GM23248 (cell line): ENCODE measurements around the gene VWA2. TPM values are rescaled to one million over a fixed set of nuclear protein-coding genes. Genes with fewer than 3 reads are reported as not detected.

Source experiments
- DNase-seq: peaks from one replicate; pipeline ENCODE4 v3.0.0-alpha.2; 2015
- H2AFZ ChIP-seq: fragments of 200-600 bp; sonication (generic); 2 replicates; pipeline ENCODE4 v1.6.1; 2016; ENCODE audit warnings: antibody characterized with exemption
- H3F3A ChIP-seq: fragments of 200-600 bp; sonication (generic); 2 replicates; pipeline ENCODE4 v1.6.1; 2016; ENCODE audit warnings: mild to moderate bottlenecking, antibody characterized with exemption, mixed run types; ENCODE audit not compliant: insufficient read depth
- H3K27ac ChIP-seq: fragments of 200-600 bp; sonication (generic); 2 replicates; pipeline ENCODE4 v1.5.1; 2016; ENCODE audit warnings: mild to moderate bottlenecking
- H3K27me3 ChIP-seq: fragments of 200-600 bp; sonication (generic); replicated peaks from 2 replicates; pipeline ENCODE4 v1.6.1; 2016; ENCODE audit warnings: mild to moderate bottlenecking; ENCODE audit not compliant: insufficient read depth
- H3K36me3 ChIP-seq: fragments of 200-600 bp; sonication (generic); 2 replicates; pipeline ENCODE4 v1.6.1; 2016; ENCODE audit warnings: low read depth, mild to moderate bottlenecking
- H3K4me1 ChIP-seq: fragments of 200-600 bp; sonication (generic); 2 replicates; pipeline ENCODE4 v1.6.1; 2016; ENCODE audit warnings: mild to moderate bottlenecking; ENCODE audit not compliant: insufficient read depth
- H3K4me2 ChIP-seq: fragments of 200-600 bp; sonication (generic); one replicate; pipeline ENCODE4 v1.6.1; 2016; ENCODE audit warnings: mild to moderate bottlenecking; ENCODE audit not compliant: unreplicated experiment
- H3K4me3 ChIP-seq: fragments of 200-600 bp; sonication (generic); 2 replicates; pipeline ENCODE4 v1.5.1; 2016; ENCODE audit warnings: mild to moderate bottlenecking
- H3K79me2 ChIP-seq: fragments of 200-600 bp; sonication (generic); 2 replicates; pipeline ENCODE4 v1.6.1; 2016; ENCODE audit warnings: mild to moderate bottlenecking; ENCODE audit not compliant: insufficient read depth
- H3K9ac ChIP-seq: fragments of 200-600 bp; sonication (generic); 2 replicates; pipeline ENCODE4 v1.6.1; 2016; ENCODE audit warnings: mild to moderate bottlenecking
- H3K9me2 ChIP-seq: fragments of 200-600 bp; sonication (generic); 2 replicates; pipeline ENCODE4 v1.6.1; 2016; ENCODE audit warnings: mixed run types, mild to moderate bottlenecking, moderate library complexity; ENCODE audit not compliant: insufficient read depth
- H3K9me3 ChIP-seq: fragments of 200-600 bp; sonication (generic); one replicate; pipeline ENCODE4 v1.6.1; 2017; ENCODE audit warnings: low read depth
- H4K20me1 ChIP-seq: fragments of 200-600 bp; sonication (generic); 2 replicates; pipeline ENCODE4 v1.6.0; 2016; ENCODE audit not compliant: insufficient read depth
- EZH2 ChIP-seq: fragments of 200-600 bp; sonication (generic); IDR thresholded peaks from 2 replicates; pipeline ENCODE4 v1.6.1; 2018; ENCODE audit warnings: antibody characterized with exemption, mild to moderate bottlenecking; ENCODE audit not compliant: insufficient read depth, poor library complexity, severe bottlenecking
- EZH2phosphoT487 ChIP-seq: fragments of 200-600 bp; sonication (generic); IDR thresholded peaks from 2 replicates; pipeline ENCODE4 v1.6.1; 2018; ENCODE audit warnings: antibody characterized with exemption, moderate library complexity, mild to moderate bottlenecking, low read depth; ENCODE audit not compliant: insufficient read depth
- WGBS, 2 experiments: methylation state at CpG; one replicate each; pipeline ENCODE4 v1.1.6; 2015 to 2017; ENCODE audit warnings: low lambda C conversion rate in 2 of 2, low coverage in 1 of 2; ENCODE audit errors: missing lambda C conversion rate in 2 of 2; 5-methylcytosine and 5-hydroxymethylcytosine counted together
- in situ Hi-C: fragments of 300-500 bp; cut with MboI; formaldehyde crosslinking; loops from 2 replicates; pipeline ENCODE4 v1.15.0; 2020
- polyA plus RNA-seq: library from polyadenylated mRNA; unstranded; fragments of >200 nt; fragmentation: Nextera tagmentation; extraction: Ambion mirVana; gene quantifications from 2 replicates; pipeline ENCODE4 v1.2.1, GENCODE V29; 2016
- total RNA-seq: library from RNA; depleted of rRNA; stranded (reverse); fragments of >200 nt; shearing (Covaris generic); gene quantifications from 2 replicates; pipeline ENCODE4 v1.2.3, GENCODE V29; 2014

VWA2 gene
- total and polyA plus RNA-seq, 2 experiments from 2014 or later = not detected

DNA sequence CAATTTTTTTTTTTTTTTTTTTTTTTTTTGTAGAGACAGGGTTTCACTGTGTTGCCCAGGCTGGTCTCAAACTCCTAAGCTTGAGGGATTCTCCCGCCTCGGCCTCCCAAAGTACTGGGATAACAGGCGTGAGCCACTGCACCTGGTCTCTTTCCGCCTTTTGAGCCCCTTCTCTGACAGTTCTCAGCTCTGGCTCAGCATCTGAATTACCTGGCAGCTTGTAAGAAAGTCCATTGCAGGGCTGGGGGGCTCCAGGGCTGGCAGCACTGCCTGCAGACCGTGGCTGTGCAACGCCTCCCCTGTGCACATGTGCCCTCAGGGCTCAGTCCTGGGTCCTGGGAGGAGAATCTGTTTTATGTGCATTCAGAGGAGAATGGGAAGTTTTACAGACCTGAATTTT lies 37.6 kb downstream of the VWA2 start:
- peaks cover 7% of the 10 kb centered on the region; the same call in 1 of the 2 replicates for H3F3A ChIP-seq
- no peak for TF ChIP-seq EZH2phosphoT487
- no peak for TF ChIP-seq EZH2
- H3K4me1 ChIP-seq = peaks cover 6% of the 10 kb centered on the region
- no peak overlapping the region for H3K4me2 ChIP-seq
- H3K27ac ChIP-seq = no peak overlapping the region
- WGBS, 2 experiments = 82 to 85% methylated on average over 6 of the region's 6 CpGs
- no peaks in the 10 kb centered on the region for H3K79me2 ChIP-seq
- peaks cover 23% of the 10 kb centered on the region for H3K27me3 ChIP-seq
- no peak overlapping the region for H2AFZ ChIP-seq
- no peak for DNase-seq
- in situ Hi-C loops = no loop called here
- H3K4me3 ChIP-seq = no peak overlapping the region
- no peaks in the 10 kb centered on the region for H3K9me2 ChIP-seq
- H3K36me3 ChIP-seq = no peaks in the 10 kb centered on the region
- no peaks in the 10 kb centered on the region for H3K9me3 ChIP-seq
- no peaks in the 10 kb centered on the region for H4K20me1 ChIP-seq
- no peak overlapping the region for H3K9ac ChIP-seq

DNA sequence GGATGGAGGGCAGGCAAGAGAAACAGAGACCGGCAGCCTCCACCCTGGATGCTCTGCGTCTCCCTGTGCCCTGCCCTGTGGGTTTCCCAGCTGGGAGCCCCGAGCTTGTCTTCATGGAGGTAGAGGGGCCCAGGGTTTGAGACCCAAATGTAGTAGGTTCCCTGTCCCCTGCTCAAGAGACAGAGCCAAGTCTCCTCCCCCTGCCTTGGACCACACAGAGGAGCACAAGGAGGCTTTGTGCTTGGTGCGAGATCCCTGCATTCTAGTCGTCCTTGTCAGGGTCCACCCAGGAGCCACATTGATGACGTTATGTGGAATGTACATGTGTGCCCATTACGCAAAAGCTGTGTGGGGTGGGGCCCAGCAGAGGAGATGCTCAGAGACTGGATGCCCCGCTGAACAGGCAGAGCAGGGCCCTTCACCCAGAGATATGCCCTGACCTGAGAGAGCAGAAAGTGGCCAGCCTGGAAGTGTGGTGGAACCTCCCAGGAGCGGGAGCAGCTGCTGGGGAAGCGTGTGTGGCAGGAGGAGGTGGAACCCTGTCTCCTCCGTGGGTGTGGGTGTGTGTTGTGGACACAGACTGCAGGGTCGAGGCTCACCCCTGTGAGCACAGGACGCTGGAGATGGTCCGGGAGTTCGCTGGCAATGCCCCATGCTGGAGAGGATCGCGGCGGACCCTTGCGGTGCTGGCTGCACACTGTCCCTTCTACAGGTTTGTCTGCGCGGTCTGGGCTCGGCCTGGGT lies 39.3 kb downstream of the VWA2 start:
- DNase-seq = no peak
- Histone ChIP-seq H3K4me3 (no peak overlapping the region), H3K9me3 (no peaks in the 10 kb centered on the region), H3K9me2 (no peaks in the 10 kb centered on the region), H3K36me3 (no peaks in the 10 kb centered on the region), H3K27ac (no peak overlapping the region), H3K9ac (no peak overlapping the region), H3F3A (no peaks in the 10 kb centered on the region), H2AFZ (no peak overlapping the region), H3K27me3 (peaks cover 21% of the 10 kb centered on the region), H3K4me1 (no peaks in the 10 kb centered on the region), H3K4me2 (no peak overlapping the region), H3K79me2 (no peaks in the 10 kb centered on the region), H4K20me1 (no peaks in the 10 kb centered on the region)
- 66 to 69% methylated on average over 22 of the region's 22 CpGs for WGBS, 2 experiments
- in situ Hi-C loops = no loop called here
- TF ChIP-seq EZH2phosphoT487 = no peak
- TF ChIP-seq EZH2 = no peak

DNA sequence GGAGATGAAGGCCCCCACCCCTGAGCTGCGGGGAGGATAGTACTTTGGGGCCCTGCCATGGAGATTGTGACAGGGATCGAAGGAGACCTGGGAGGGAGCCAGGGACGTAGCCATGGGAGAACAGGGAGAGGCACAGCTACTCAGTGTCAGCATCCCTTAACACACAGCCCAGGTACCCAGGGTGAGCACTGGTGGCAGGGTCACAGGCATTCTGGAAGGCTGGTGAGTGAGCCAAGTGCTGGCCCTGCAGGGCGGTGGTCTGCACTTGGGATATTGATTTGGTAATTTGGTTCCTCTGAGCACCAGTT lies 39.8 kb downstream of the VWA2 start:
- WGBS, 2 experiments = 67% methylated on average over 4 of the region's 4 CpGs
- Histone ChIP-seq H3K27me3 (peaks cover 17% of the 10 kb centered on the region), H3K27ac (no peak overlapping the region), H3K9me2 (no peaks in the 10 kb centered on the region), H4K20me1 (no peaks in the 10 kb centered on the region), H3K4me2 (no peak overlapping the region), H3F3A (no peaks in the 10 kb centered on the region), H3K4me3 (no peak overlapping the region), H3K9me3 (no peaks in the 10 kb centered on the region), H3K4me1 (no peaks in the 10 kb centered on the region), H2AFZ (no peak overlapping the region), H3K79me2 (no peaks in the 10 kb centered on the region), H3K36me3 (no peaks in the 10 kb centered on the region), H3K9ac (no peak overlapping the region)
- DNase-seq = no peak
- in situ Hi-C loops = no loop called here
- TF ChIP-seq EZH2 (no peak), EZH2phosphoT487 (no peak)

DNA sequence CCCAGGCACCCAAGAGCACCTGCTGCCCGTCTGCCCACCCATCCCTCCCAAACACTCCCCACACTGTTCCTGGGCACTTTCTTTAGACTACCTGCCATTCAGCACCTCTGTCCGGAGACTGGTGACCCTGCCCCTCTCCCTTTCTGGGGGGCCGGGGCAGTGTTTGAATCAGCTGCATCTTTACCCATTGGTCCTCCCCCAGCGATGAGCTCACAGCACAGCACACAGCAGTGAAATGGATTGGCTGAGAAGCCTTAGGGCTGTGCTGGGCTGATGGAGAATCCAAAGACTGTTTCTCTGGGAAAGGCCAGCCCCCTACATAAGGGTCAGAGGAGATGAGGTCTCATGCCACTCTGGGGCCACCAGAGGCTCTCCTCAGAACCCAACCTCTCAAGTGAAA lies 40.2 kb downstream of the VWA2 start:
- Histone ChIP-seq H3K9me3 (no peaks in the 10 kb centered on the region), H3K79me2 (no peaks in the 10 kb centered on the region), H3K36me3 (no peaks in the 10 kb centered on the region), H3K9me2 (no peaks in the 10 kb centered on the region), H3K4me3 (no peak overlapping the region), H2AFZ (no peak overlapping the region), H3F3A (no peaks in the 10 kb centered on the region), H4K20me1 (no peaks in the 10 kb centered on the region), H3K9ac (no peak overlapping the region), H3K27me3 (peaks cover 17% of the 10 kb centered on the region), H3K4me2 (no peak overlapping the region), H3K27ac (no peak overlapping the region), H3K4me1 (no peaks in the 10 kb centered on the region)
- in situ Hi-C loops = no loop called here
- 76 to 80% methylated on average over 4 of the region's 4 CpGs for WGBS, 2 experiments
- no peak for TF ChIP-seq EZH2
- TF ChIP-seq EZH2phosphoT487 = no peak
- DNase-seq = no peak
